ENCODE data around the gene RUVBL1.

Gene RUVBL1

GRCh38 chr3:128131897-128132646, 8.5 kb upstream of the RUVBL1 start:
- DNase-seq, result no peak

GRCh38 chr3:128128251-128128650, 4.6 kb upstream of the RUVBL1 start:
- DNase-seq, result no peak

- DNase-seq, result no peak
Measured at GRCh38 chr3:128127236-128127635, 3.6 kb upstream of the RUVBL1 start.

GRCh38 chr3:128123156-128123537, 465 bp downstream of the RUVBL1 start:
- no peak for DNase-seq

- DNase-seq, result no peak
Measured at GRCh38 chr3:128122013-128122412, 1.6 kb downstream of the RUVBL1 start.

GRCh38 chr3:128113817-128114794, 9.5 kb downstream of the RUVBL1 start:
- DNase-seq, result peak; percentile 20

GRCh38 chr3:128112357-128112968, 11.1 kb downstream of the RUVBL1 start:
- peak; percentile 77 for DNase-seq

GRCh38 chr3:128111147-128111546, 12.5 kb downstream of the RUVBL1 start:
- no peak for DNase-seq

GRCh38 chr3:128107834-128108233, 15.8 kb downstream of the RUVBL1 start:
- no peak for DNase-seq

GRCh38 chr3:128103136-128103676, 20.4 kb downstream of the RUVBL1 start:
- DNase-seq, result no peak

- DNase-seq, result no peak
Measured at GRCh38 chr3:128100638-128101037, 23.0 kb downstream of the RUVBL1 start.

- no peak for DNase-seq
Measured at GRCh38 chr3:128100161-128100560, 23.5 kb downstream of the RUVBL1 start.

- DNase-seq, result no peak
Measured at GRCh38 chr3:128098234-128098633, 25.4 kb downstream of the RUVBL1 start.

GRCh38 chr3:128095222-128095703, 28.3 kb downstream of the RUVBL1 start:
- DNase-seq, result peak; percentile 75

- peak; percentile 7 for DNase-seq
Measured at GRCh38 chr3:128094295-128095151, 29.1 kb downstream of the RUVBL1 start.

GRCh38 chr3:128091586-128091985, 32.0 kb downstream of the RUVBL1 start:
- DNase-seq, result no peak

GRCh38 chr3:128089135-128089534, 34.5 kb downstream of the RUVBL1 start:
- no peak for DNase-seq

- DNase-seq, result no peak
Measured at GRCh38 chr3:128084675-128085021, 39.0 kb downstream of the RUVBL1 start.

- DNase-seq, result no peak
Measured at GRCh38 chr3:128083980-128084674, 39.5 kb downstream of the RUVBL1 start.

GRCh38 chr3:128083396-128083795, 40.2 kb downstream of the RUVBL1 start:
- DNase-seq, result no peak

- no peak for DNase-seq
Measured at GRCh38 chr3:128082546-128082945, 41.1 kb downstream of the RUVBL1 start.

Measured in CD4-positive, alpha-beta T cell treated with Interleukin-4 for 4 hours (primary cell).